Astrocyte of the hippocampus (primary cell): Measurements from ENCODE around the gene SCRN1.
"Not testable (repeated sequence)": the region's sequence is repeated elsewhere in the genome, so short reads cannot be mapped to it uniquely, and the experiment has no call there.

Source experiments
- DNase-seq: peaks from one replicate; pipeline ENCODE4 v3.0.0; 2011; ENCODE audit warnings: low read depth, low spot score

SCRN1 gene

DNA sequence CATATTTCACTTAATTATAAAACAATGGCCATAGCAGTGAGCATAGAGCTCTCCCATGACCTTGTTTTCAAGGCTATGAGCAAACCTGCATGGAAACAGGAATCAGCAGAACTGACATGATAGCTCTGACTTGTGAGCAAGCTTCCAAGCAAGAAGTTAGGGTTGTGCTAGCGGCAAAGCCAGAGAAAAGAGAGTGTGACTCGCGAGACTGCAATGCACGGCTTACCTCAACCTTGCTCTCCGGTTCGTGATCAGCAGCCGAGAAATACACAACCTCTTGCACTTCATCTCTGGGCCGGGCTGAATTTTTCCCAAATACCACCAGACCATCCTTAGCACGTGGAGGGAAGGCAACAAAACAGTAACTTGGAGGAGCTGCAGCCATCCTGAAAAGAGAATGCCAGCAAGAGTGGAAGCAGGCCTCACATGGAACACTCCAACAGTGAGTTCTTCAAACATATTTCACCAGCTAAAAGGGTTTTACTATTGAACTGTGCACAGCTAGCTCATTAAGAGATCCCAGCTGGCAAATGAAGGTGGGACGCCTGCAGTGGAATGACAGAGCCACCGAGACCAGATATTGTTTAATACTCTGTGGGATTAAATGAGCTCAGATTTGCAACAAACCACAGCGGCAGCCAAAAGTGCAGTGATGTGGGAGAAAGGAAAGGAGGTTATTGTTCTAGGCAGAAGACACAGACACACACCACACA lies 20.8 kb downstream of the SCRN1 start:
- DNase-seq = peak; percentile 78

- no peak for DNase-seq
Measured at GRCh38 chr7:29965030-29965429, 24.6 kb downstream of the SCRN1 start.

DNA sequence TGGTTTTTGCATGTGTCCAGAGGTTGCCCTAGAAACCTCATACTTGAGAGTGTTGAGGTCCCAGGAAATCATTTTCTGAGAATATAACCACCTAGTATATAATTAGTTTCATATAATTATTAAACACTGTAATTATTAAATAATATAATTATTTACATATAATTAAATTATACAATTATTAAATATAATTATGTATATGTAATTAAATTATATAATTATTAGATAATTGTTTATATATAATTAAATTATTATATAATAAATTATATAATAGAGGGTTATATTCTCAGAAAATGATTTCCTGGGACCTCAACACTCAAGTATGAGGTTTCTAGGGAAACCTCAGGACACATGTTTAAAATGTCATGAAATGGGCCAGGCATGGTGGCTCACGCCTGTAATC lies 27.6 kb downstream of the SCRN1 start:
- no peak for DNase-seq

DNA sequence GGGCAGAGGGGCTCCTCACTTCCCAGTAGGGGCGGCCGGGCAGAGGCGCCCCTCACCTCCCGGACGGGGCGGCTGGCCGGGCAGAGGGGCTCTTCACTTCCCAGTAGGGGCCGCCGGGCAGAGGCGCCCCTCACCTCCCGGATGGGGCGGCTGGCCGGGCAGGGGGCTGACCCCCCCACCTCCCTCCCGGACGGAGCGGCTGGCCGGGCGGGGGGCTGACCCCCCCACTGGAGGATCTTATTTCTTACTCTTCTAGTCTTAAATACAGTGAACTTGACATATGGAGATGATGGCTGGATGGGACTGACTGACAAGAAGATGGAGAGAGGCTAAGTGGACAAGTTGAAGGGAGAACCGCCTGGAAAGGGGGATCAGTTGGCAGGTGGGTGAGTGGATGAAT lies 28.0 kb downstream of the SCRN1 start:
- not testable (repeated sequence) for DNase-seq

DNA sequence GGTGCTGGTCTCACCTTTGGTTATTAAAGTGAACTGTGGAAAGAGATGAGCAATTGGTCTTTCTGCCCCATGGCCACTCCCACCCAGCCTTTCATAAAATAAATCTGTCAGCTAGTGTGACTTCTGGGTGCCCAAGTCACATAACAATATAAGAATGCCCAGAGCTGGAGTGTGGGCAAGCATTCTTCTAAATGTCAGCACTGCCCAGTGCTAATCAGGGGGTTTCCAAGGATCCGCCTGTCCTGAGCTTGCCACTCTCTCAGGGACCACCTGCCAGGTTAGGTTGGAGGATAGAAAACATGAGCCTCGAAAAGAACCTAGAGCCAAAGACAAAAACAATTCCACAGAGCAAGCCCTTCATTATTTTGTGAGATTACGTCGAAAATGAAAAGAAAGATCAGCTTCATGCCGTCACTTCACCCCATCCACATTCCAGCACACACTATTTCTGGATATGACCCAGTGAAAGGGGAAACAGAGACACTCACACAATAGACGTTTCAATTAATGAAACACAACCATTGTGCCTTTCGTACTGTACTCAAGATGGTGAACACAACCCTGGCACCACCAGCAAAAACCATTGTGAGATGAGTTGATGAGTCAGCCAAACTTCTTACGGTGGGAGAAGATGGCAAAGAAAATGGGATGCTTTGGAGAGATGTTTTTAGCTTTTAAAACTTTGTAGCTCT lies 30.8 kb downstream of the SCRN1 start:
- DNase-seq = no peak

DNA sequence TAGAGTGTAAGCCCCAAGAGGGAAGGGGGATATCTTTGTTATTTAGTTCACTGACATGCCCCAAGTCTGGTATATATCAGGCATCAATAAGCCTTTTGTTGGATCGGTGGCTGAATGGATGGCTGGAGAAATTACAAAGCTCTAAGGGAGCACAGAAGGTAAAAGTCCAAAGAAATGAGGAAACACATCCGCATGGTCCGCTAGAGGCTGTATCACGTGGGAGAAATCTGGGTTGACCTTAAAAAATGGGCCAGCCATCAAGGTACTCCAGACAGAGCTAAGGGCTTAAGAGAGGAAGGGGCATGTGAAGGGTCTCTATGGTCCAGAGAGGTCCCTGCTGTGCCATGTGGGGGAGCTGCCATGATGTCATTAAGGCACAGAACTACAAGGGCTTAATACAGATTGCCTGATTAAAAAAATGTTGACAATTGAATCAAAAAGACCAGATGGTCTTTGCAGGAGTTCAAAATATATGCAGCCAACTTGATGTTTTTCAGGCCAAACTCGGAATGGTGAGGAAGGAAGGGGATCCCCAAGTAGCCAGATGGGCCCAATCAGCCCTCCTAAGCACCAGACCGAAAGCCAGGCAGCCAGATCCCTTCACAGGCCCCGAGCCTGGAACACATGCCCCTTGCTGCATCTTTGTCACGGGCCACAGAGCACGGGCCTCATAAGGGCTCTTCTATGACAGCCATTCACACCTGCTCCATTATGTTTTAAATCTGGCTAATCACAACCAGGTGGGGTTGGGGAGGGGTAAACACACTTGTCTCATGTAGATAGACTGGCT lies 31.9 kb downstream of the SCRN1 start:
- no peak for DNase-seq

- no peak for DNase-seq
Measured at GRCh38 chr7:29956487-29956836, 33.1 kb downstream of the SCRN1 start.

- no peak for DNase-seq
Measured at GRCh38 chr7:29955799-29956486, 33.7 kb downstream of the SCRN1 start.

- DNase-seq = no peak
Measured at GRCh38 chr7:29955075-29955792, 34.4 kb downstream of the SCRN1 start.

- DNase-seq = no peak
Measured at GRCh38 chr7:29953726-29954347, 35.8 kb downstream of the SCRN1 start.

DNA sequence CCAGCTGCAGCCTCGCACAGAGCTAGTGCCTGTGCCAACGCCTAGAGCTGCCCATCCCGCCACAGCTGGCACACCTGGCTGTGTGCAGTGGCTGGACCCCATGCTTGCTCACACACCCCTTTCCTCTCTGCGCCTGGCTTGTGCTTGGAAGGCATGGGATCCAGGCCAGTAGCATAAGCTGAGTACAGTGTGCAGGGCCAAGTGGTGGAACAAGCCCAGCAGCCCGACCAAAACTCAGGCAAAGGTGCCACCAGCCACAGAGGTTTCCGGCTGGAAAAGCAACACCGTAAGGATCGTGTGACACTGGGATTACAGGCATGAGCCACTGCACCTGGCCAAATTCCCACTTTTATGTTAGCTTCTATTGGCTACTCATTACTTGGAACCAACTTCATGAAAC lies 38.4 kb downstream of the SCRN1 start:
- no peak for DNase-seq

DNA sequence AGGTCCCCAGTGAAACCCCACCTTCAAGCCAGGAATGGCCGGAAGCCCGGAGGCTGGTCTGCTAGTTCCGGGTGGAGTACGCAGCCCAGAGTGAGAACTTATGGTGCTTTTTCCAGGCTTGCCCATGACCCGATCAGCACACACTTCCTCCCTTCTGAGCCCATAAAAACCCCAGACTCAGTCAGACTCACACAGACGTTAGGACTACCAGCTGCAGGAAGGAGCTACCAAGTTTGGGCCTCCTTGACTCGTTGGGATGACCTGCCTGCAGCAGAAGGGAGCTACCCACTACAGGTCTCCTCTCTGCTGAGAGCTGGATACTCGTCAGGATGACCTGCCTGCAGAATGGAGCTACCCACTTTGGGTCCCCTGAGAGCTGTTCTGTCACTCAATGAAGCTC lies 39.1 kb downstream of the SCRN1 start:
- DNase-seq = no peak

- DNase-seq = no peak
Measured at GRCh38 chr7:29948587-29948986, 41.0 kb downstream of the SCRN1 start.

DNA sequence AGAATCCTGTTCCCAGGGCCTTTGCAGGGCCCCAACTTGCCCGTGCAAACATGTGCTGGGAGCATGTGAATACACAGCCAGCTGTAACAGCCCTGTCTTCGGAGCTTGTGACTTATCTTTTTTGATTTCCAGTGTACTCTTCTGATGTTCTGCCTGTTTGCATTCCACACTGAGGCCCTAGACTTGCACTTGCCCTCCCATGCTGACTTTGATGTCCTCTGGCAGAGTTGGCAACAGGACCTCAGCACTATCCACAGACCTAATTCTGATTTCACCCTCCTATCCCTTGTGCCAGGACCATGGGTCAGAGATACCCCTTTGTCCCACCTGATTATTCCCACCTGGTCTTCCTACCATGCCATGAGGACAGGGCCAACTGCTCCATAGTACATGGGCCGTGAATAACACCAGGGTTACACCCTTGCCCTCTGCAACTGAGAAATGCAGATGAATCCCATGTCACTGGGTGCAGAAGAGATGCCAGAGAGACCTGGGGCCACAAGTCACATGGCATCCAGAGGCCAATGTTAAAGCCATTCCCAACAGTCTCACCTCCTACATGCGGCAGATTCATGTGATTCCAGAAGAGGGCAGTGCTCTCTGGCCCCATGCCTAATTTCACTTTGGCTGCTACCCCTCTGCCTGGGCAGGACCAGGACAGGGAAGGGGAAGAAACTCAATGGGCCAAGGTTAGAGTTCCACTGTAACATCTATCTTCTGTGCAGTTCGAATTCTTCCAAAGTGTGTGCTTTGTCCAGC lies 43.0 kb downstream of the SCRN1 start:
- peak; percentile 41 for DNase-seq

DNA sequence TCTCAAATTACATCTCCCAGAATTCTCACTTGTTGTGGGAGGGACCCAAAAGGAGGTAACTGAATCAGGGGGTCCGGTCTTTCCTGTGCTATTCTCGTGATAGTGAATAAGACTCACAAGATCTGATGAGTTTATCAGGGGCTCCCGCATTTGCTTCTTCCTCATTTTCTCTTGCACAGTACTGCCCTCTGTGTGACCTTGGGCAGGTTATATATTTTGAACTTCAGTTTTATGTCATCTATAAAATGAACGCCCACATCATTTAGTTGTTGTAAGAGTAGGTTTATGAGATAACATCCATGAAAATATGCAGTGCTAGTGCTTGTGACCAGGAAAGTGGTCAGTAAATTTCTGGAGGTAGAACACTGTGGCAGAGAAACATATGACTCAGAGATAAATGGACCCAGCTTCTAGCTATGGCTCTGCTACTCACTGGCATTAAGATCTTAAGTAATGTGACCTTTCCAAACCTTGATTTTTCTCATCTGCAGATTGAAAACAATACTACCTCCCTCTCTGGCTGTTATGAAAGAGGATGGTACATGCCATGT lies 44.3 kb downstream of the SCRN1 start:
- DNase-seq = no peak

- DNase-seq = no peak
Measured at GRCh38 chr7:29940199-29940598, 49.4 kb downstream of the SCRN1 start.

GRCh38 chr7:29937132-29937531 lies 52.5 kb downstream of the SCRN1 start:
- peak; percentile 30 for DNase-seq

GRCh38 chr7:29935111-29935510 lies 54.5 kb downstream of the SCRN1 start:
- no peak for DNase-seq

- DNase-seq = no peak
Measured at GRCh38 chr7:29929018-29929807, 60.4 kb downstream of the SCRN1 start.
